SK-N-SH (cell line): ENCODE measurements around the gene NEGR1. TPM values are rescaled to one million over a fixed set of nuclear protein-coding genes. Genes with fewer than 3 reads are reported as not detected.

Source experiments
- CTCF ChIA-PET: fragments of 300-600, 350-600 bp; formaldehyde crosslinking; extraction: SDS; loops from one replicate; lab custom pipeline; 2021; lab: Yijun Ruan, JAX
- POLR2A ChIA-PET: fragments of 350-600 bp; sonication (Branson Sonifier 250); formaldehyde crosslinking; extraction: SDS; loops from one replicate; lab custom pipeline; 2020; ENCODE audit warnings: antibody characterized with exemption, inconsistent platforms; lab: Yijun Ruan, JAX
- DNase-seq: peaks from one replicate; pipeline ENCODE4 v3.0.0; 2012
- H2AFZ ChIP-seq: fragments of 200-600 bp; sonication (generic); 2 replicates; pipeline ENCODE4 v1.8.1; 2016; ENCODE audit warnings: antibody characterized with exemption, mild to moderate bottlenecking, low read depth
- H3F3A ChIP-seq: fragments of 200-600 bp; sonication (generic); replicated peaks from 2 replicates; pipeline ENCODE3; 2016; ENCODE audit warnings: antibody characterized with exemption, mild to moderate bottlenecking; ENCODE audit not compliant: insufficient read depth
- H3K27ac ChIP-seq, 2 experiments: fragments of 200-500 bp in 1 of 2; fragments of 200-600 bp in 1 of 2; sonication (Bioruptor generic) in 1 of 2; sonication (generic), shearing (Covaris generic) in 1 of 2; 2 replicates each; pipeline versions ENCODE4 v1.5.1 to v1.6.1; 2014 to 2016; ENCODE audit warnings: low read depth in 2 of 2, inconsistent platforms in 1 of 2, low read length in 1 of 2, mild to moderate bottlenecking in 1 of 2, mixed read lengths in 1 of 2
- H3K27me3 ChIP-seq: fragments of 200-600 bp; sonication (generic), shearing (Covaris generic); 2 replicates; pipeline ENCODE4 v1.6.1; 2016; ENCODE audit warnings: mixed run types; ENCODE audit not compliant: insufficient read depth
- H3K36me3 ChIP-seq, 2 experiments: fragments of 200-500 bp in 1 of 2; fragments of 200-600 bp in 1 of 2; sonication (Bioruptor generic) in 1 of 2; sonication (generic) in 1 of 2; replicated peaks in 1 of 2; 2 replicates each; pipeline versions ENCODE3 to v1.5.1; 2014 to 2016; ENCODE audit warnings: low read length in 1 of 2, mild to moderate bottlenecking in 1 of 2; ENCODE audit not compliant: insufficient read depth in 2 of 2, control insufficient read depth in 1 of 2
- H3K4me1 ChIP-seq, 2 experiments: fragments of 200-500 bp in 1 of 2; fragments of 200-600 bp in 1 of 2; sonication (Bioruptor generic) in 1 of 2; sonication (generic), shearing (Covaris generic) in 1 of 2; 2 replicates each; pipeline versions ENCODE4 v1.5.1 to v1.6.1; 2014 to 2016; ENCODE audit warnings: low read depth in 1 of 2, low read length in 1 of 2, mixed run types in 1 of 2; ENCODE audit not compliant: insufficient read depth in 2 of 2, control insufficient read depth in 1 of 2
- H3K4me2 ChIP-seq: fragments of 200-600 bp; sonication (generic), shearing (Covaris generic); 2 replicates; pipeline ENCODE4 v1.6.1; 2017; ENCODE audit warnings: mixed run types
- H3K4me3 ChIP-seq, 2 experiments: fragments of 200-500 bp in 1 of 2; fragments of 200-600 bp in 1 of 2; sonication (Bioruptor generic) in 1 of 2; sonication (generic), shearing (Covaris generic) in 1 of 2; 2 replicates each; pipeline versions ENCODE4 v1.5.1 to v1.8.1; 2014 to 2016; ENCODE audit warnings: low read depth in 2 of 2, inconsistent platforms in 1 of 2, low read length in 1 of 2, mild to moderate bottlenecking in 1 of 2, mixed read lengths in 1 of 2, moderate library complexity in 1 of 2
- H3K79me2 ChIP-seq: fragments of 200-600 bp; sonication (generic); 2 replicates; pipeline ENCODE4 v1.8.1; 2017; ENCODE audit warnings: mild to moderate bottlenecking; ENCODE audit not compliant: insufficient read depth
- H3K9ac ChIP-seq: fragments of 200-600 bp; sonication (generic); 2 replicates; pipeline ENCODE4 v1.6.1; 2017; ENCODE audit warnings: mixed run types
- H3K9me2 ChIP-seq: fragments of 200-600 bp; sonication (generic); 2 replicates; pipeline ENCODE4 v1.6.1; 2017; ENCODE audit warnings: mixed run types
- H3K9me3 ChIP-seq: fragments of 200-600 bp; sonication (generic); 2 replicates; pipeline ENCODE4 v1.6.1; 2017; ENCODE audit warnings: mixed run types, mild to moderate bottlenecking, moderate library complexity
- H4K20me1 ChIP-seq: fragments of 200-600 bp; sonication (generic); 2 replicates; pipeline ENCODE4 v1.6.1; 2017; ENCODE audit warnings: mild to moderate bottlenecking, mixed run types; ENCODE audit not compliant: insufficient read depth
- CTCF ChIP-seq: fragments of 200-600 bp; sonication (generic); IDR thresholded peaks from 2 replicates; pipeline ENCODE4 v1.6.1; 2017; ENCODE audit warnings: antibody characterized with exemption, mild to moderate bottlenecking, moderate library complexity
- FOSL2 ChIP-seq: IDR thresholded peaks from 2 replicates; pipeline ENCODE4 v1.4.0; 2012; ENCODE audit warnings: low read depth, mild to moderate bottlenecking, moderate library complexity, borderline replicate concordance
- FOXJ3 ChIP-seq: sonication (generic); formaldehyde crosslinking; IDR thresholded peaks from 2 replicates; pipeline ENCODE4 v1.5.1; 2020; ENCODE audit warnings: mild to moderate bottlenecking, missing genetic modification reagents
- FOXM1 ChIP-seq: IDR thresholded peaks from 2 replicates; pipeline ENCODE4 v1.4.0; 2012; ENCODE audit warnings: low read depth, mild to moderate bottlenecking
- GABPA ChIP-seq: IDR thresholded peaks from 2 replicates; pipeline ENCODE4 v1.4.0; 2012; ENCODE audit warnings: low read depth, mild to moderate bottlenecking
- GATA2 ChIP-seq: sonication (generic); formaldehyde crosslinking; IDR thresholded peaks from 2 replicates; pipeline ENCODE4 v1.5.0; 2020; ENCODE audit warnings: mild to moderate bottlenecking, missing genetic modification reagents
- MAX ChIP-seq: IDR thresholded peaks from 2 replicates; pipeline ENCODE4 v1.4.0; 2012; ENCODE audit warnings: low read depth
- MEF2A ChIP-seq: IDR thresholded peaks from 2 replicates; pipeline ENCODE4 v1.4.0; 2012; ENCODE audit warnings: low read depth, borderline replicate concordance
- MXI1 ChIP-seq: IDR thresholded peaks from 2 replicates; pipeline ENCODE4 v1.6.1; 2012; ENCODE audit warnings: mild to moderate bottlenecking, low read depth, low read length, improper control_type of control experiment
- NFIC ChIP-seq: IDR thresholded peaks from 2 replicates; pipeline ENCODE4 v1.4.0; 2012; ENCODE audit warnings: borderline replicate concordance
- NRF1 ChIP-seq: IDR thresholded peaks from 2 replicates; pipeline ENCODE4 v1.6.1; 2012; ENCODE audit warnings: low read depth, mild to moderate bottlenecking, low read length
- PBX3 ChIP-seq: IDR thresholded peaks from 2 replicates; pipeline ENCODE4; 2012
- POLR2AphosphoS5 ChIP-seq: IDR thresholded peaks from 2 replicates; pipeline ENCODE4 v1.6.1; 2012; ENCODE audit warnings: low read depth, low read length
- RAD21 ChIP-seq: IDR thresholded peaks from 2 replicates; pipeline ENCODE4 v1.6.1; 2012; ENCODE audit warnings: mild to moderate bottlenecking, low read length
- REST ChIP-seq: IDR thresholded peaks from 2 replicates; pipeline ENCODE4 v1.6.1; 2012; ENCODE audit warnings: mild to moderate bottlenecking, low read depth, low read length, moderate library complexity
- RXRA ChIP-seq: IDR thresholded peaks from 2 replicates; pipeline ENCODE4 v1.4.0; 2012; ENCODE audit warnings: low read depth, mild to moderate bottlenecking, borderline replicate concordance
- SMC3 ChIP-seq: IDR thresholded peaks from 2 replicates; pipeline ENCODE4 v1.6.1; 2012; ENCODE audit warnings: low read depth, low read length, improper control_type of control experiment
- TEAD4 ChIP-seq: IDR thresholded peaks from 2 replicates; pipeline ENCODE4 v1.4.0; 2012; ENCODE audit warnings: mild to moderate bottlenecking, borderline replicate concordance; ENCODE audit not compliant: insufficient read depth
- USF2 ChIP-seq: fragments of 150-350 bp; IDR thresholded peaks from 2 replicates; pipeline ENCODE4 v1.6.1; 2017; ENCODE audit warnings: antibody characterized with exemption, low read length, low read depth, borderline replicate concordance
- YY1 ChIP-seq: IDR thresholded peaks from 2 replicates; pipeline ENCODE4 v1.4.0; 2012; ENCODE audit warnings: low read depth, mild to moderate bottlenecking
- WGBS: methylation state at CpG from one replicate; pipeline ENCODE4 v1.1.6; 2017; ENCODE audit warnings: low lambda C conversion rate; 5-methylcytosine and 5-hydroxymethylcytosine counted together
- polyA plus RNA-seq, 3 experiments: library from polyadenylated mRNA; depleted of rRNA; stranded (reverse); fragments of >200 nt; gene quantifications; 2 replicates each; pipeline ENCODE4 v1.2.3, GENCODE V29; 2012

The NEGR1 gene
- polyA plus RNA-seq, 1 of the 3 experiments (the other 2 are of a cell fraction), result 0.21 TPM

GRCh38 chr1:72280711-72281110 is 1.6 kb downstream of the NEGR1 start:
- ChIA-PET CTCF (no interaction called here), POLR2A (no interaction called here)
- H4K20me1 ChIP-seq, result no peaks in the 10 kb centered on the region
- H3F3A ChIP-seq, result peaks cover 29% of the 10 kb centered on the region
- no peaks in the 10 kb centered on the region for H3K9me3 ChIP-seq
- no peaks in the 10 kb centered on the region for H3K79me2 ChIP-seq
- no peak for DNase-seq
- H3K4me1 ChIP-seq, result peaks cover 5% of the 10 kb centered on the region in 2 experiments
- H3K4me2 ChIP-seq, result no peak overlapping the region
- WGBS, result 70% methylated on average over 1 of the region's 1 CpG
- H3K9me2 ChIP-seq, result no peaks in the 10 kb centered on the region
- no peak overlapping the region for H2AFZ ChIP-seq
- no peak overlapping the region for H3K9ac ChIP-seq
- H3K4me3 ChIP-seq, result no peak overlapping the region
- H3K27ac ChIP-seq, result no peak overlapping the region
- TF ChIP-seq YY1 (no peak), MEF2A (no peak), TEAD4 (no peak), FOXM1 (no peak), NRF1 (no peak), FOXJ3 (CRISPR knock-in tag) (no peak)
- H3K36me3 ChIP-seq, result no peaks in the 10 kb centered on the region
- no peaks in the 10 kb centered on the region for H3K27me3 ChIP-seq

GRCh38 chr1:72280131-72280530 is 2.2 kb downstream of the NEGR1 start:
- ChIA-PET POLR2A (no interaction called here), CTCF (no interaction called here)
- DNase-seq, result no peak
- H3K79me2 ChIP-seq, result no peaks in the 10 kb centered on the region
- no peaks in the 10 kb centered on the region for H3K9me2 ChIP-seq
- peaks cover 23% of the 10 kb centered on the region for H3F3A ChIP-seq
- no peaks in the 10 kb centered on the region for H4K20me1 ChIP-seq
- H3K4me1 ChIP-seq, result peaks cover 0 to 5% of the 10 kb centered on the region in 2 experiments; a peak in 3 of 4 replicates
- no peak overlapping the region for H3K4me2 ChIP-seq
- H3K9me3 ChIP-seq, result no peaks in the 10 kb centered on the region
- no peak overlapping the region for H3K27ac ChIP-seq
- no peak overlapping the region for H3K9ac ChIP-seq
- H3K36me3 ChIP-seq, result no peaks in the 10 kb centered on the region
- H2AFZ ChIP-seq, result no peak overlapping the region
- no peak overlapping the region for H3K4me3 ChIP-seq
- no peaks in the 10 kb centered on the region for H3K27me3 ChIP-seq
- no peak for TF ChIP-seq REST
- no peak for TF ChIP-seq MXI1
- no peak for TF ChIP-seq FOSL2
- no peak for TF ChIP-seq GABPA
- no peak for TF ChIP-seq GATA2
- TF ChIP-seq CTCF, result no peak
- no peak for TF ChIP-seq FOXM1
- no peak for TF ChIP-seq SMC3
- no peak for TF ChIP-seq RAD21
- no peak for TF ChIP-seq USF2
- TF ChIP-seq TEAD4, result no peak
- TF ChIP-seq RXRA, result no peak
- no peak for TF ChIP-seq NFIC
- no peak for TF ChIP-seq POLR2AphosphoS5
- no peak for TF ChIP-seq YY1
- TF ChIP-seq PBX3, result no peak
- TF ChIP-seq MAX, result no peak
- no peak for TF ChIP-seq FOXJ3 (CRISPR knock-in tag)
